ENCODE data around the gene C9orf78.

- TF ChIP-seq CTCF (IDR thresholded peaks at IDR 0.05) (no peak), POLR2A (IDR thresholded peaks at IDR 0.05) (no peak), POLR2AphosphoS5 (IDR thresholded peaks at IDR 0.05) (no peak)
Observed at GRCh38 chr9:129860653-129861446, 25.8 kb upstream of the C9orf78 start.

Data from breast epithelium (tissue), 3 donors.